Lower leg skin (tissue), 3 donors: Measurements from ENCODE around the gene SEC16A.

Experiments used
- POLR2A ChIP-seq, 2 donors: fragments of 450-650 bp; IDR thresholded peaks; one replicate each; pipeline ENCODE4 v1.6.1; 2016 to 2017; ENCODE audit warnings: antibody characterized with exemption in 2 of 2, mild to moderate bottlenecking in 1 of 2, moderate library complexity in 1 of 2
- TF ChIP-seq, protein P1 (sequence below), 3 donors: fragments of 450-650 bp; IDR thresholded peaks; one replicate each; pipeline ENCODE4 v1.5.1; 2016; ENCODE audit warnings: antibody characterized with exemption in 3 of 3, mild to moderate bottlenecking in 3 of 3, moderate library complexity in 2 of 3

DNA sequence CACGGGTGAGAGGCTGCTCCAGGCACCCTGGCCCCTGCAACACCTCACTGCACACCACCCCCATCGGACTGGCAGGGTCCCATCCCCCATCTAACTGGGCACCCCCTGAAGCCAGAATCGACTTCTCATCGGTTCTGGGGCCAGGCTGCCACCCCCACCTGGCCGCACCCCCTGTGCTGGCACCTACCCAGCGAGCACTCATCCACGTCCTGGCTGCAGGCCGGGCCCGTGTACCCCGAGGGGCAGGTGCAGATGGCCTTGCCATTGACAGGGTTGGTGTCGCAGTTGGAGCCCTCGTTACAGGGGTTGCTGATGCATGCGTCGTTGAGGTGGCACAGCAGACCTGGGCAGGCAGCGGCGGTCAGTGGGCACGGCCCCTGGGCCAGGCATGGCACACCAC, 35.1 kb upstream of the SEC16A start:
- no peak for TF ChIP-seq POLR2A (IDR thresholded peaks at IDR 0.05)
- TF ChIP-seq, protein P1, sequence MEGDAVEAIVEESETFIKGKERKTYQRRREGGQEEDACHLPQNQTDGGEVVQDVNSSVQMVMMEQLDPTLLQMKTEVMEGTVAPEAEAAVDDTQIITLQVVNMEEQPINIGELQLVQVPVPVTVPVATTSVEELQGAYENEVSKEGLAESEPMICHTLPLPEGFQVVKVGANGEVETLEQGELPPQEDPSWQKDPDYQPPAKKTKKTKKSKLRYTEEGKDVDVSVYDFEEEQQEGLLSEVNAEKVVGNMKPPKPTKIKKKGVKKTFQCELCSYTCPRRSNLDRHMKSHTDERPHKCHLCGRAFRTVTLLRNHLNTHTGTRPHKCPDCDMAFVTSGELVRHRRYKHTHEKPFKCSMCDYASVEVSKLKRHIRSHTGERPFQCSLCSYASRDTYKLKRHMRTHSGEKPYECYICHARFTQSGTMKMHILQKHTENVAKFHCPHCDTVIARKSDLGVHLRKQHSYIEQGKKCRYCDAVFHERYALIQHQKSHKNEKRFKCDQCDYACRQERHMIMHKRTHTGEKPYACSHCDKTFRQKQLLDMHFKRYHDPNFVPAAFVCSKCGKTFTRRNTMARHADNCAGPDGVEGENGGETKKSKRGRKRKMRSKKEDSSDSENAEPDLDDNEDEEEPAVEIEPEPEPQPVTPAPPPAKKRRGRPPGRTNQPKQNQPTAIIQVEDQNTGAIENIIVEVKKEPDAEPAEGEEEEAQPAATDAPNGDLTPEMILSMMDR (IDR thresholded peaks at IDR 0.05) = no peak
